ENCODE measurements around the gene SRPRB.

Gene SRPRB

DNA sequence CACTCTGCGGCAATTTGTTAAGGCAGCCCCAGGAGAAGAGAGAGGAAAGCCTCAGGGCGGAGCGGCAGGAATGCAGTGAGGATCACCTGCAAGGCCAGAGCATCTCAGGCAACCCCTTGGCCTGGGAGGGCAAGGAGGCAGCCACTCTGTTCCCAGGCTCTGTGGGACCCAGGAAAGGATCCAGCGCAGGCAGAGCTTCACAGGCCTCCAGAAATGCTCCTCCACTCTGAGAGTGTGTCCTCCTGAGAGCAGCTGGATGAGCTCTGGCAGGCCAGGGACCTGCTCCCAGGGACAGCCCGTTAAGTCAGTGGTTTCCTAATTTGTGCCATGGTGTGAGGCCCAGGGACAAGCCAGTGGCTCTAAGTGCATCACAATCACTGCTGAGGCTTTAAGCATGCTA lies 54.9 kb downstream of the SRPRB start:
- intact Hi-C loops (cut with DNase I; ENCODE audit: low total_unique reads), result no loop called here
- no peak for DNase-seq
- TF ChIP-seq, protein P1, sequence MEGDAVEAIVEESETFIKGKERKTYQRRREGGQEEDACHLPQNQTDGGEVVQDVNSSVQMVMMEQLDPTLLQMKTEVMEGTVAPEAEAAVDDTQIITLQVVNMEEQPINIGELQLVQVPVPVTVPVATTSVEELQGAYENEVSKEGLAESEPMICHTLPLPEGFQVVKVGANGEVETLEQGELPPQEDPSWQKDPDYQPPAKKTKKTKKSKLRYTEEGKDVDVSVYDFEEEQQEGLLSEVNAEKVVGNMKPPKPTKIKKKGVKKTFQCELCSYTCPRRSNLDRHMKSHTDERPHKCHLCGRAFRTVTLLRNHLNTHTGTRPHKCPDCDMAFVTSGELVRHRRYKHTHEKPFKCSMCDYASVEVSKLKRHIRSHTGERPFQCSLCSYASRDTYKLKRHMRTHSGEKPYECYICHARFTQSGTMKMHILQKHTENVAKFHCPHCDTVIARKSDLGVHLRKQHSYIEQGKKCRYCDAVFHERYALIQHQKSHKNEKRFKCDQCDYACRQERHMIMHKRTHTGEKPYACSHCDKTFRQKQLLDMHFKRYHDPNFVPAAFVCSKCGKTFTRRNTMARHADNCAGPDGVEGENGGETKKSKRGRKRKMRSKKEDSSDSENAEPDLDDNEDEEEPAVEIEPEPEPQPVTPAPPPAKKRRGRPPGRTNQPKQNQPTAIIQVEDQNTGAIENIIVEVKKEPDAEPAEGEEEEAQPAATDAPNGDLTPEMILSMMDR (IDR thresholded peaks at IDR 0.05), result no peak

DNA sequence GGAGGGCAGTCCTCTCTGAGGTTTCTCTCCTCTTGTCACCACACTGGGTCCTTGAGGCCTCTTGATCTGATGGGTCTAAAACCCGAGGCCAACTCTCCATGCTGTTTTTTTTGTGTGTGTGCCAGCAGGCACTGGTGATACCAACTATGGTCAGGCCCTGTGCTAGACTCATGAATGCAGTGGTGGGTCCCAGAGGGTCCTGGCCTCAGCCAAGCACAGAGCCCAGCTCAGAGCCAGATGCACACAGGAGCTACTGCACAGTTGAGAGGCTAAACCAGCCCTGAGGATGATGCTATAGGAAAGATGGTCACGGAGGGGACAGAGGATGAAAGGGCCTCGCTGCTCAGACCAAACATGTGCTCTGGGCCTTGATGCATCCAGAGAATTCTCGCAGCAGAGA lies 56.5 kb downstream of the SRPRB start:
- Histone ChIP-seq H3K27me3 (no peaks in the 10 kb centered on the region), H3K9me3 (no peaks in the 10 kb centered on the region), H3K4me3 (no peak overlapping the region), H3K36me3 (no peaks in the 10 kb centered on the region), H3K27ac (no peak overlapping the region), H3K4me1 (peaks cover 0 to 7% (median 6%) of the 10 kb centered on the region in 4 donors)
- no peak for DNase-seq
- TF ChIP-seq, protein P1 (IDR thresholded peaks at IDR 0.05), result no peak
- intact Hi-C loops (cut with DNase I; ENCODE audit: low total_unique reads), result no loop called here

More for the DNA sequence above, 54.9 kb downstream of the SRPRB start:
- Histone ChIP-seq H3K27me3 (no peaks in the 10 kb centered on the region), H3K4me3 (no peak overlapping the region), H3K27ac (no peak overlapping the region), H3K9me3 (no peaks in the 10 kb centered on the region), H3K36me3 (no peaks in the 10 kb centered on the region), H3K4me1 (peaks cover 0 to 16% (median 6%) of the 10 kb centered on the region in 4 donors)

DNA sequence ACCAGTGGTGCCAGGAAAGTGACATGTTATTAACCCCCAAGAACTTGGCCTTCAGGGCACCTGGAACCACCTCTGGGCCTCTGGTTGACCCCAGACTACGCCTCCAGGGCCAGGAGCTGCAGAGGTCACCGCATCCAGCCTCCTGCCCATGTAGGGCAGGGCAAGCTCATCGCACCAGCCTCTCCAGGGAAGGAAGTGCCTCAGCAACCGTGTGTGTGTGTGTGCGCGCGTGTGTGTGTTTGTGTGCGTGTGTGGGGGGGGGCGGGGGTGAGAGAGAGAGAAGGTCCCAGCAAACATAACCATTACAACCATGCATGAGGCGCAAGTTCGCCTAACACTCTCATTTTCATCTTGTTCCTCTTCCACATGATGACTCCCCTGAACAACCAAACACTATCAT lies 58.3 kb downstream of the SRPRB start:
- intact Hi-C loops (cut with DNase I; ENCODE audit: low total_unique reads), result no loop called here
- Histone ChIP-seq H3K36me3 (no peaks in the 10 kb centered on the region), H3K9me3 (no peaks in the 10 kb centered on the region), H3K4me3 (no peak overlapping the region), H3K4me1 (peaks cover 0 to 7% (median 6%) of the 10 kb centered on the region in 4 donors), H3K27me3 (no peaks in the 10 kb centered on the region), H3K27ac (no peak overlapping the region)
- TF ChIP-seq, protein P1 (IDR thresholded peaks at IDR 0.05), result no peak
- no peak for DNase-seq

DNA sequence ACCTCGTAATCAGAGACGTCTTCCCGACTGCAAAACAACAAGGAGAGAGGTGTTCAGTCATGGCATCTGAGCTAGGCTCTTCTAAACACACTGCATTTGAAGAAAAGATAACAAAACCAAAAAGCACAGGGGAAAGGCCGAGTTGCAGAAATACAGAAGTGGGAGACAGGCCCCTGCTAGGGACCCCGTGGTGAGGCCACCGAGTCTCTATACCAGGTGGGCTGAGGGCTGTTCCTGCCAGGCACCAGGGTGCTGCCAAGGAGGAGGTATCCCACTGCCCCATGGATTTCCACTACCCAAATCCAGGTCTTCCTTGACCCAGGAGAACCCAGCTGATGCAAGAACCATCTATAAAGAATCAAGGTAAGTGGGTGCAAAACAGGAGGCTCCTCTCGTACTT lies 59.0 kb downstream of the SRPRB start:
- Histone ChIP-seq H3K27ac (no peak overlapping the region), H3K36me3 (no peaks in the 10 kb centered on the region), H3K4me3 (no peak overlapping the region), H3K27me3 (no peaks in the 10 kb centered on the region), H3K9me3 (no peaks in the 10 kb centered on the region), H3K4me1 (peaks cover 0 to 7% (median 6%) of the 10 kb centered on the region in 4 donors)
- intact Hi-C loops (cut with DNase I; ENCODE audit: low total_unique reads), result no loop called here
- TF ChIP-seq, protein P1 (IDR thresholded peaks at IDR 0.05), result no peak
- DNase-seq, result no peak

DNA sequence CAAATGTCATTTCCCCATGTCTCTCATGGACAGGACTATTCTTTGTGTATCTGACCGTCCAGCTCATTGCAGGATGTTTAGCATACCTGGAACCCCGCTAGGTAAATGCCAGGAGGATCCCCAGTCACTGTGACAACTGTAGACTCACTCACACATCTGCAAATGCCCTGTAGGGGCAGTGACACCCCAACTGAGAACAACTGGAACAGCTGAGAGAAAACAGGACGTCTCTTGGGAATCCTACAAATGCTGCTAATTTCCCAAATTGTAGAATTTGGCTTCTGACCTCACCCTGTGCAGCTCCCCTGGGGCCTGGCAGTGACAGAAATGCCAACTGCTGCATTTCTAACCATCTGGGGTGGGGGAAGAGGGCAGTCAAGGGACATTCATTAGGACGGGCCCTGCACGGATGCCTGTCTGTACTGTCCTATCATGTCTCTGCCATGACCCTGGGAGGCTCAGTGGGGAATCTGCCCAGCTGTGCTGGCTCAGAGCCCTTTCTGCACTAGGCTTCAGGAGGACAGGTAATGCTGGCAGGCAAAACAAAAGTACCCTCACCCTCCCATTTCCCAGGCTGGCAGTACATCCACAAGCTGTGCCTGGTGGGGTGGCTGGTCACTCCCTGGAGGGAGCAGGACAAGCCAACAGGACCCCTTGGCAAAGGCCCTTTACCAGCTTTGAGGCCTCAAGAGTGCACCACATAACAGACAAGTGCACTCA lies 59.7 kb downstream of the SRPRB start:
- Histone ChIP-seq H3K27me3 (no peaks in the 10 kb centered on the region), H3K27ac (no peak overlapping the region), H3K9me3 (no peaks in the 10 kb centered on the region), H3K4me3 (no peak overlapping the region), H3K4me1 (peaks cover 0 to 7% (median 6%) of the 10 kb centered on the region in 4 donors), H3K36me3 (no peaks in the 10 kb centered on the region)
- no peak for DNase-seq
- TF ChIP-seq, protein P1 (IDR thresholded peaks at IDR 0.05), result no peak
- intact Hi-C loops (cut with DNase I; ENCODE audit: low total_unique reads), result no loop called here
